IPS-20b (cell line): ENCODE data around the gene FBN1.

Source experiments
- H3K27ac ChIP-seq: one replicate; pipeline ENCODE4 v1.5.1; 2013; ENCODE audit warnings: low read length
- H3K27me3 ChIP-seq: 2 replicates; pipeline ENCODE4 v1.6.1; 2013; ENCODE audit warnings: mild to moderate bottlenecking, low read length, inconsistent platforms; ENCODE audit not compliant: insufficient read depth
- H3K36me3 ChIP-seq: 2 replicates; pipeline ENCODE4 v1.6.1; 2013; ENCODE audit warnings: low read depth, mild to moderate bottlenecking, inconsistent platforms, low read length, moderate library complexity; ENCODE audit not compliant: insufficient read depth
- H3K4me1 ChIP-seq: 2 replicates; pipeline ENCODE4 v1.6.1; 2013; ENCODE audit warnings: mild to moderate bottlenecking, control low read depth, inconsistent platforms, low read length, moderate library complexity; ENCODE audit not compliant: insufficient read depth
- H3K4me3 ChIP-seq: 2 replicates; pipeline ENCODE4 v1.5.1; 2013; ENCODE audit warnings: mild to moderate bottlenecking, low read length, inconsistent platforms
- H3K9ac ChIP-seq: 2 replicates; pipeline ENCODE4 v1.6.1; 2013; ENCODE audit warnings: low read depth, mild to moderate bottlenecking, inconsistent platforms, low read length, moderate library complexity
- H3K9me3 ChIP-seq: 2 replicates; pipeline ENCODE4 v1.6.1; 2013; ENCODE audit warnings: mild to moderate bottlenecking, low read depth, low read length, inconsistent platforms; ENCODE audit not compliant: insufficient read depth

FBN1 gene

GRCh38 chr15:48471073-48471472 is 174.4 kb downstream of the FBN1 start:
- no peaks in the 10 kb centered on the region for H3K9me3 ChIP-seq
- no peak overlapping the region for H3K4me3 ChIP-seq
- H3K36me3 ChIP-seq, result no peaks in the 10 kb centered on the region
- H3K4me1 ChIP-seq, result no peaks in the 10 kb centered on the region
- no peak overlapping the region for H3K9ac ChIP-seq
- H3K27me3 ChIP-seq, result no peaks in the 10 kb centered on the region
- no peak overlapping the region for H3K27ac ChIP-seq

- Histone ChIP-seq H3K36me3 (no peaks in the 10 kb centered on the region), H3K4me1 (no peaks in the 10 kb centered on the region), H3K9ac (no peak overlapping the region), H3K27me3 (no peaks in the 10 kb centered on the region), H3K9me3 (no peaks in the 10 kb centered on the region), H3K4me3 (no peak overlapping the region), H3K27ac (no peak overlapping the region)
These were observed 175.4 kb downstream of the FBN1 start for GRCh38 chr15:48470096-48470495.

DNA sequence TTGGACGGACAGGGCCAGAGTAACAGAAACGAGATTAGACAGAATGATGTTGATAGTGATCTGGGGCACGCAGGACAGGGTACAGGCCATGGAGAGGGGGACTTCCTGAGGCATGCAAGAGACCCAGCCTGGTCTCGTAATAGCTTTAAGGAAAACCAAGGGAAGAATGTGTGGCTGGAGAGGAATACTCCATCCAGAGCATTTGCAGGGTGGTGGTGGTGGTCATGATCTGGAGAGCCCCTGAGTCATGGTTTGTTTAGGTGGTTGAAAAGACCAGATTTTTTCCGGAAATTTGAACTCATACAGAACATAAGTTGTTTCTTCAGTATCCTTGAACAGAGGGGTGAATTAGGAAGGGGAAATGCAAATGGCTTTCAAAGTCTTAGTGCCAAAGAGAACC is 175.8 kb downstream of the FBN1 start:
- no peak overlapping the region for H3K27ac ChIP-seq
- H3K4me1 ChIP-seq, result no peaks in the 10 kb centered on the region

DNA sequence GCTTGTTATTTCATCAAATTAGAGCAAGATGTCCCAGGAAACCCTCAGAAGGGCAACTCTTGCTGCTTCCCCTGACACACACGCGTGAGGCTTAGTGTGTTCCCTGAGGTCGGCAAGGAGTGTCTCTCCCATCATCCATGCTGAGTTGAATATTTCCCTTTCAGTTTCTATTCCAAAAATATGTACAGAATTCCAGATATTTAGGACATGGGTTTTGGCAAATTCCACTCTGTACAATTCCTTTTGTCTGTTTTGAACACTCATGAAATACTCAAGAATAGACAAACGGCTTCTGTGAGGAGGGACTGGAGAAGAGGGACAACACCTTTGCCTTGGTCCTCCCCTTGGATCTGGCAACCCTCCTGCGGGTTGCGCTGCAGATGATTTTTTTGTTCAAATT is 176.2 kb downstream of the FBN1 start:
- Histone ChIP-seq H3K4me3 (no peak overlapping the region), H3K27me3 (no peaks in the 10 kb centered on the region), H3K9me3 (no peaks in the 10 kb centered on the region), H3K4me1 (no peaks in the 10 kb centered on the region), H3K27ac (no peak overlapping the region), H3K9ac (no peak overlapping the region), H3K36me3 (no peaks in the 10 kb centered on the region)

More for the DNA sequence above, 175.8 kb downstream of the FBN1 start:
- H3K9me3 ChIP-seq, result no peaks in the 10 kb centered on the region
- H3K36me3 ChIP-seq, result no peaks in the 10 kb centered on the region
- H3K4me3 ChIP-seq, result no peak overlapping the region
- no peaks in the 10 kb centered on the region for H3K27me3 ChIP-seq
- no peak overlapping the region for H3K9ac ChIP-seq

DNA sequence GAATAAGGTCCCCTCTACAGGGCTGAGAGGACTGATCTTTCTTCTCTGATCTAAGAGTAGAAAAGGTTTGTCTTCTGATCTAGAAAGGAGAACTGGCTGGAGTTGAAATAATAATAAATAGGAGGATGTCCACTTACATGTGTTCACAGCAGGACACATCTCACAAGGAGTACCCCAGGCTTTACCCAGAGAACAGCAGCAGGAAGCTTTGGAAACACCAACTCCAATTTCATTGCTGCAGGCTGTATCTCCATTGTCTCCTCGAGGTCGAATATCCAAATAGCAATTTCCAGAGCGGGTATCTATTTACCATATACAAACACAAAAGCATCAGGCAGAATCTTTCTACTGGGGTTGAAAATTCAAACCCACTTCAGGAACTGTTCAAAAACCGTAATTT is 177.7 kb downstream of the FBN1 start:
- Histone ChIP-seq H3K4me3 (no peak overlapping the region), H3K27ac (no peak overlapping the region), H3K9me3 (no peaks in the 10 kb centered on the region), H3K27me3 (no peaks in the 10 kb centered on the region), H3K9ac (no peak overlapping the region), H3K4me1 (no peaks in the 10 kb centered on the region), H3K36me3 (no peaks in the 10 kb centered on the region)

- Histone ChIP-seq H3K27me3 (no peaks in the 10 kb centered on the region), H3K36me3 (no peaks in the 10 kb centered on the region), H3K27ac (no peak overlapping the region), H3K4me1 (no peaks in the 10 kb centered on the region), H3K4me3 (no peak overlapping the region), H3K9me3 (no peaks in the 10 kb centered on the region), H3K9ac (no peak overlapping the region)
These were observed 178.7 kb downstream of the FBN1 start for GRCh38 chr15:48466820-48467219.

DNA sequence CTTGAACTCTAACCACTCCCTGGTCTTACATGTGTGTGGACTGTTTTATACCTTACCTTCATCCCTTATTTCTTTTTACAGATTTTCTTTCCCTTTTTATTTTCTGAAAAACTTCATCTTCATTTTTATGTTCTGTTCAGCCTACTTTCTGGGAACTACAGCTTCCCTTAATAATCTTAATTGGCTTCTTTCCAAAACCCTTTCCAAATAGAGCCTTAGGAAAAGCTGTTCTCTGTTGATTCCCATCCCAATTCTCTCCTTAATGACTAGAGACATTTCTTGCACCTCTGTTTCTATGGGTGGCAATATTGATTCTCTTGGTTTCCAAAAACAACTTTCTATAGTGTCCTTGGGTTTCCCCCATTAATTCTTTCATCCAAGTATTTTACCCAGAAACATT is 179.4 kb downstream of the FBN1 start:
- Histone ChIP-seq H3K9ac (no peak overlapping the region), H3K4me1 (no peaks in the 10 kb centered on the region), H3K4me3 (no peak overlapping the region), H3K27ac (no peak overlapping the region), H3K27me3 (no peaks in the 10 kb centered on the region), H3K36me3 (no peaks in the 10 kb centered on the region), H3K9me3 (no peaks in the 10 kb centered on the region)

- Histone ChIP-seq H3K9me3 (no peaks in the 10 kb centered on the region), H3K27ac (no peak overlapping the region), H3K9ac (no peak overlapping the region), H3K36me3 (no peaks in the 10 kb centered on the region), H3K4me1 (no peaks in the 10 kb centered on the region), H3K4me3 (no peak overlapping the region), H3K27me3 (no peaks in the 10 kb centered on the region)
These were observed 180.1 kb downstream of the FBN1 start for GRCh38 chr15:48465410-48465809.

GRCh38 chr15:48463366-48463880 is 182.1 kb downstream of the FBN1 start:
- Histone ChIP-seq H3K9ac (no peak overlapping the region), H3K27me3 (no peaks in the 10 kb centered on the region), H3K36me3 (no peaks in the 10 kb centered on the region; the same call in 1 of the 2 replicates)

GRCh38 chr15:48462688-48463087 is 182.8 kb downstream of the FBN1 start:
- Histone ChIP-seq H3K4me1 (no peaks in the 10 kb centered on the region), H3K27me3 (no peaks in the 10 kb centered on the region), H3K9me3 (no peaks in the 10 kb centered on the region), H3K9ac (no peak overlapping the region), H3K27ac (no peak overlapping the region), H3K36me3 (no peaks in the 10 kb centered on the region; the same call in 1 of the 2 replicates), H3K4me3 (no peak overlapping the region)

More at GRCh38 chr15:48463366-48463880, 182.1 kb downstream of the FBN1 start:
- no peak overlapping the region for H3K4me3 ChIP-seq
- H3K4me1 ChIP-seq, result no peaks in the 10 kb centered on the region
- H3K27ac ChIP-seq, result no peak overlapping the region
- H3K9me3 ChIP-seq, result no peaks in the 10 kb centered on the region

- Histone ChIP-seq H3K27ac (no peak overlapping the region), H3K4me1 (no peaks in the 10 kb centered on the region), H3K9me3 (no peaks in the 10 kb centered on the region), H3K27me3 (no peaks in the 10 kb centered on the region), H3K9ac (no peak overlapping the region), H3K4me3 (no peak overlapping the region), H3K36me3 (no peaks in the 10 kb centered on the region; the same call in 1 of the 2 replicates)
These were observed 185.7 kb downstream of the FBN1 start for GRCh38 chr15:48459571-48460442.

- Histone ChIP-seq H3K27ac (no peak overlapping the region), H3K36me3 (no peaks in the 10 kb centered on the region; the same call in 1 of the 2 replicates)
These were observed 186.6 kb downstream of the FBN1 start for GRCh38 chr15:48458876-48459275.

More at GRCh38 chr15:48458876-48459275, 186.6 kb downstream of the FBN1 start:
- no peak overlapping the region for H3K4me3 ChIP-seq
- H3K27me3 ChIP-seq, result no peaks in the 10 kb centered on the region
- no peaks in the 10 kb centered on the region for H3K4me1 ChIP-seq
- H3K9ac ChIP-seq, result no peak overlapping the region
- H3K9me3 ChIP-seq, result no peaks in the 10 kb centered on the region
